CD4-positive, alpha-beta T cell treated with Interleukin-17A for 4 hours (primary cell): ENCODE data around the gene CST8.

ENCODE experiments used
- DNase-seq: peaks from one replicate; pipeline ENCODE4 v3.0.0-alpha.2; 2020; ENCODE audit warnings: mixed read lengths

Gene CST8

GRCh38 chr20:23476015-23476754, 14.7 kb upstream of the CST8 start:
- DNase-seq, result no peak

- no peak for DNase-seq
Measured at GRCh38 chr20:23477223-23477622, 13.7 kb upstream of the CST8 start.

GRCh38 chr20:23479043-23479442, 11.9 kb upstream of the CST8 start:
- no peak for DNase-seq

GRCh38 chr20:23482138-23482537, 8.8 kb upstream of the CST8 start:
- DNase-seq, result no peak

- no peak for DNase-seq
Measured at GRCh38 chr20:23484081-23484480, 6.8 kb upstream of the CST8 start.

- DNase-seq, result no peak
Measured at GRCh38 chr20:23488470-23488869, 2.4 kb upstream of the CST8 start.

GRCh38 chr20:23488996-23489395, 1.9 kb upstream of the CST8 start:
- DNase-seq, result no peak

GRCh38 chr20:23492292-23492691, 1.4 kb downstream of the CST8 start:
- DNase-seq, result no peak

GRCh38 chr20:23493172-23493772, 2.4 kb downstream of the CST8 start:
- DNase-seq, result no peak

- no peak for DNase-seq
Measured at GRCh38 chr20:23497536-23497935, 6.6 kb downstream of the CST8 start.

- no peak for DNase-seq
Measured at GRCh38 chr20:23501926-23502325, 11.0 kb downstream of the CST8 start.

GRCh38 chr20:23503649-23504048, 12.7 kb downstream of the CST8 start:
- DNase-seq, result no peak

- DNase-seq, result no peak
Measured at GRCh38 chr20:23507346-23507745, 16.4 kb downstream of the CST8 start.

- DNase-seq, result no peak
Measured at GRCh38 chr20:23508449-23509229, 17.7 kb downstream of the CST8 start.

- DNase-seq, result no peak
Measured at GRCh38 chr20:23509247-23509913, 18.5 kb downstream of the CST8 start.

- DNase-seq, result no peak
Measured at GRCh38 chr20:23510000-23510590, 19.2 kb downstream of the CST8 start.

- DNase-seq, result no peak
Measured at GRCh38 chr20:23513164-23513563, 22.2 kb downstream of the CST8 start.

GRCh38 chr20:23514848-23515247, 23.9 kb downstream of the CST8 start:
- no peak for DNase-seq

GRCh38 chr20:23515250-23515939, 24.5 kb downstream of the CST8 start:
- DNase-seq, result no peak

GRCh38 chr20:23517719-23518118, 26.8 kb downstream of the CST8 start:
- no peak for DNase-seq

GRCh38 chr20:23519556-23519955, 28.6 kb downstream of the CST8 start:
- DNase-seq, result no peak

- no peak for DNase-seq
Measured at GRCh38 chr20:23520185-23520584, 29.3 kb downstream of the CST8 start.
